Osteocyte (in vitro differentiated cells): ENCODE results near the gene RPS6KA2. TPM values are rescaled to one million over a fixed set of nuclear protein-coding genes. Genes with fewer than 3 reads are reported as not detected.

Experiments
- DNase-seq: peaks from one replicate; pipeline ENCODE4 v3.0.0; 2021; ENCODE audit warnings: mixed read lengths; ENCODE audit not compliant: unreplicated experiment; ENCODE audit errors: extremely low spot score
- H3K27ac Mint-ChIP-seq: one replicate; pipeline ENCODE4 v1.8.0; 2021; ENCODE audit warnings: mild to moderate bottlenecking, mixed read lengths; ENCODE audit not compliant: unreplicated experiment
- H3K27me3 Mint-ChIP-seq: one replicate; pipeline ENCODE4 v1.8.0; 2021; ENCODE audit warnings: mixed read lengths; ENCODE audit not compliant: unreplicated experiment
- H3K36me3 Mint-ChIP-seq: one replicate; pipeline ENCODE4 v1.8.0; 2021; ENCODE audit warnings: mixed read lengths; ENCODE audit not compliant: unreplicated experiment
- H3K4me1 Mint-ChIP-seq: one replicate; pipeline ENCODE4 v1.8.0; 2021; ENCODE audit warnings: mixed read lengths; ENCODE audit not compliant: unreplicated experiment
- H3K4me3 Mint-ChIP-seq: one replicate; pipeline ENCODE4 v1.8.0; 2021; ENCODE audit warnings: mild to moderate bottlenecking, moderate library complexity, mixed read lengths; ENCODE audit not compliant: unreplicated experiment
- H3K9me3 Mint-ChIP-seq: one replicate; pipeline ENCODE4 v1.8.0; 2021; ENCODE audit warnings: mixed read lengths; ENCODE audit not compliant: unreplicated experiment
- CTCF ChIP-seq: fragments of 200-600 bp; sonication (generic); IDR thresholded peaks from 2 replicates; pipeline ENCODE4 v1.5.0; 2021; ENCODE audit warnings: antibody characterized with exemption, mild to moderate bottlenecking, moderate library complexity
- total RNA-seq: library from RNA; stranded (reverse); gene quantifications from 2 replicates; pipeline ENCODE4 v1.2.1, GENCODE V29; 2021

Gene RPS6KA2
- total RNA-seq, 1 donor from 2014 or later: 89.9 TPM

DNA sequence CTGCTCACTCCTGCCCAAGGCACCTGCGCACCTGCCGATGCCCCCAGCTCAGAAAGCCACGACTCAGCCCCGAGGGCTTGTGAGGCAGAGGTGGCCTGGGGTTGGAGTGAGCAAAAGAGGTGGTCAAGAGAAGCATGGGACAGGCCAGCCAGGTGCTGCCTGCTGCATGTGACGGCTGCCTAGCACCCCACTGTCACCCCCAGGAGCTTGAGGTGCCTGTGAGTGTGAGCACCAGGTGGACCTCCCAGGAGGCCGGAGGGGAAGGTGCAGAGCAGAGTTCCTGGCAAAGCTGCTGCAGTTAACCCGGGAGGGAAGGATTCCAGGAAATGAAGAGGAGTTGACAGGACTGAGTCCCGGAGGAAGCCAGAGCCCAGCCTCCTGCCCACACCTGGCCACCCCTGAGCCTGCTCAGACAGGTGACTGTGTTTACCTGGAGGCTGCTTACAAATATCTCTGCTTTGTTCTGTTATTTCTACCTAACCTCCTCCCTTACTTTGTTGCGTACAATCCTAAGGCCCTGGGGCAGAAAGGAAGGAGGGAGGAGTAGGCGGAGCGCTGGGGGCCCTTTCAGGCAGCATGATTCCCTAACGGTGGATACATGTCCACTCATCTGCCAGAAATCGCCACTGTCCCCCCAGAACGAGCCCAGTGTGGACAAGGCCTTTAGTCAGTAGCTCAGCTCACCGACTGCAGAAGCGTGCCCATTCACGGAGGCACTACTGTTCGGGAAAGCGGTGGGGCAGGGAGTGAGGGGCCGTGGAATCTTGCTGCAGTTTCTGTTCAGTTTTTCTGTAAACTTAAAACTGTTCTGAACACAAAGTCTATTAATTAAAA lies 156.8 kb downstream of the RPS6KA2 start:
- Mint-ChIP-seq H3K9me3 (no peaks in the 10 kb centered on the region), H3K36me3 (peaks cover 24% of the 10 kb centered on the region), H3K27me3 (no peaks in the 10 kb centered on the region), H3K4me1 (no peaks in the 10 kb centered on the region), H3K27ac (no peak overlapping the region), H3K4me3 (no peak overlapping the region)
- TF ChIP-seq CTCF: no peak
- no peak for DNase-seq

- TF ChIP-seq CTCF: no peak
- no peak overlapping the region for H3K4me3 Mint-ChIP-seq
- no peak for DNase-seq
- no peak overlapping the region for H3K27ac Mint-ChIP-seq
- no peaks in the 10 kb centered on the region for H3K27me3 Mint-ChIP-seq
- H3K4me1 Mint-ChIP-seq: no peaks in the 10 kb centered on the region
- peaks cover 24% of the 10 kb centered on the region for H3K36me3 Mint-ChIP-seq
- no peaks in the 10 kb centered on the region for H3K9me3 Mint-ChIP-seq
Observed at GRCh38 chr6:166469426-166469961, 157.6 kb downstream of the RPS6KA2 start.

DNA sequence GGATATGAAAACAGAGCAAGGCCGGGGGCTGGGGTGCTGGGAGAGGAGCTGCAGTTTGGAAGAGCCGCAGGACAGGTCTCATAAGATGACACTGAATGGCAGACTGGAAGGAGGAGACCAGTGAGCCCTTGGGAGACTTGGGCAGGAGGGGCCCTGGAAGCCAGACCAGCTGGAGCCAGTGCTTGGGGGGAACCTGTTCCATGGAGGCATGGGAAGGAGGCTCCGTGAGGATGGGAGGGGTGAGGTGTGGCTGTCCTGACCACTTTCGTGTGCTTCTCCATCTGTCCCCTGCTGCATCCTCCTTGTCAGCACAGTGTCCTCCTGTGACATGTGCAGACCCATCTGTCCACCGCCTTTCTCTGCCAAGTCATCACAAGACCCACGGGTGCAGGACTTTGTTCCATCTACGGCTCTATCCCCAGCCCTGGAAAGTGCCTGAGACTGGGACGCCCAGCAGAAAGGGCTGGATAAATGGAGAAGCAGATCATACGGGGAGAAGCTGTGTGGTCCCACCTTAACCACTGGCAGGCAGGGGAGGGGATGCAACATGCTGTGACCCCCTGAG lies 159.5 kb downstream of the RPS6KA2 start:
- no peak for DNase-seq
- H3K4me3 Mint-ChIP-seq: no peak overlapping the region

GRCh38 chr6:166466178-166467122 lies 160.6 kb downstream of the RPS6KA2 start:
- no peaks in the 10 kb centered on the region for H3K27me3 Mint-ChIP-seq
- no peak overlapping the region for H3K4me3 Mint-ChIP-seq

More for the DNA sequence above, 159.5 kb downstream of the RPS6KA2 start:
- Mint-ChIP-seq H3K9me3 (no peaks in the 10 kb centered on the region), H3K4me1 (no peaks in the 10 kb centered on the region), H3K27ac (no peak overlapping the region), H3K36me3 (peaks cover 24% of the 10 kb centered on the region), H3K27me3 (no peaks in the 10 kb centered on the region)
- TF ChIP-seq CTCF: no peak

More at GRCh38 chr6:166466178-166467122, 160.6 kb downstream of the RPS6KA2 start:
- Mint-ChIP-seq H3K27ac (no peak overlapping the region), H3K9me3 (no peaks in the 10 kb centered on the region), H3K4me1 (peaks cover 7% of the 10 kb centered on the region), H3K36me3 (peaks cover 24% of the 10 kb centered on the region)
- no peak for TF ChIP-seq CTCF
- DNase-seq: no peak
